Mammary epithelial cell (primary cell): ENCODE measurements around the gene CD28.

ENCODE experiments used
- EZH2 ChIP-seq: IDR thresholded peaks from 2 replicates; pipeline ENCODE4 v1.6.1; 2012; ENCODE audit warnings: low read length, inconsistent platforms, borderline replicate concordance
- TF ChIP-seq, protein P1 (sequence below), 2 donors: IDR thresholded peaks in 1 of 2; conservative IDR thresholded peaks in 1 of 2; 2 replicates each; pipeline ENCODE4 v1.5.1; 2011 to 2012; ENCODE audit warnings: inconsistent platforms in 2 of 2, low read length in 2 of 2, mild to moderate bottlenecking in 2 of 2, control low read depth in 1 of 2, low read depth in 1 of 2; ENCODE audit not compliant: insufficient read depth in 1 of 2; ENCODE audit errors: extremely low read depth in 1 of 2

DNA sequence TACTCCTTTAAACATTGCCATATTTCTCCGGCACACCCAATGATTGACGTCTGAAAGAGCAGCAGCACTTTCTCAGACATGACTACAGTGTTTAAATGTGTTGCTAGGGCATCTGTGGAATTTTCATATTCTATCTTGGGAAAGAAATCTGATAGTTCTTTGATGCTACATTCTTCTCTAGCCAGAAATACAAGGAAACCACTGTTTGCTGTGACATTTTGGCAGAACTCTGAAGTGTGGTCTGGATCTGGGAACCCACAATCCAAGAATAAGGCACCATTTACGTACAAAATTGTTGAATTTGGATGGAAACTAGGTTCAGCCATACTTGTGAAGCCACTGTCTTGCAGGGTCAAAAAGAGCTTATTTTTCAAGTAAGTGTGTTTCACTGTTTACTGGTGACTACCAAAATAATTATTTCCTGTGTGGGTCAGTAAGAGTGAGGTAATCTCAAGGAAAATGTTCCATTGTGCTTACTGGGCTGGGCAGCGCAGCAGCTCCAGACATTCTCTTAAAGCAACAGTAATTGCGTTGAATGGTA, 21.3 kb upstream of the CD28 start:
- TF ChIP-seq, protein P1, sequence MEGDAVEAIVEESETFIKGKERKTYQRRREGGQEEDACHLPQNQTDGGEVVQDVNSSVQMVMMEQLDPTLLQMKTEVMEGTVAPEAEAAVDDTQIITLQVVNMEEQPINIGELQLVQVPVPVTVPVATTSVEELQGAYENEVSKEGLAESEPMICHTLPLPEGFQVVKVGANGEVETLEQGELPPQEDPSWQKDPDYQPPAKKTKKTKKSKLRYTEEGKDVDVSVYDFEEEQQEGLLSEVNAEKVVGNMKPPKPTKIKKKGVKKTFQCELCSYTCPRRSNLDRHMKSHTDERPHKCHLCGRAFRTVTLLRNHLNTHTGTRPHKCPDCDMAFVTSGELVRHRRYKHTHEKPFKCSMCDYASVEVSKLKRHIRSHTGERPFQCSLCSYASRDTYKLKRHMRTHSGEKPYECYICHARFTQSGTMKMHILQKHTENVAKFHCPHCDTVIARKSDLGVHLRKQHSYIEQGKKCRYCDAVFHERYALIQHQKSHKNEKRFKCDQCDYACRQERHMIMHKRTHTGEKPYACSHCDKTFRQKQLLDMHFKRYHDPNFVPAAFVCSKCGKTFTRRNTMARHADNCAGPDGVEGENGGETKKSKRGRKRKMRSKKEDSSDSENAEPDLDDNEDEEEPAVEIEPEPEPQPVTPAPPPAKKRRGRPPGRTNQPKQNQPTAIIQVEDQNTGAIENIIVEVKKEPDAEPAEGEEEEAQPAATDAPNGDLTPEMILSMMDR (conservative IDR thresholded peaks at IDR 0.05 in 1 of 2, IDR thresholded peaks at IDR 0.05 in 1 of 2; ENCODE audit: extremely low read depth in 1 of 2, insufficient read depth in 1 of 2, low read depth in 1 of 2, low read length in 2 of 2), result no peak
- no peak for TF ChIP-seq EZH2
